ENCODE results near the gene EXOC4.
"Not testable (repeated sequence)": the region's sequence is repeated elsewhere in the genome, so short reads cannot be mapped to it uniquely, and the experiment has no call there.

Gene EXOC4

GRCh38 chr7:133857376-133858119, 604.7 kb downstream of the EXOC4 start:
- no peak for DNase-seq

GRCh38 chr7:133858311-133858710, 605.4 kb downstream of the EXOC4 start:
- no peak for DNase-seq

DNA sequence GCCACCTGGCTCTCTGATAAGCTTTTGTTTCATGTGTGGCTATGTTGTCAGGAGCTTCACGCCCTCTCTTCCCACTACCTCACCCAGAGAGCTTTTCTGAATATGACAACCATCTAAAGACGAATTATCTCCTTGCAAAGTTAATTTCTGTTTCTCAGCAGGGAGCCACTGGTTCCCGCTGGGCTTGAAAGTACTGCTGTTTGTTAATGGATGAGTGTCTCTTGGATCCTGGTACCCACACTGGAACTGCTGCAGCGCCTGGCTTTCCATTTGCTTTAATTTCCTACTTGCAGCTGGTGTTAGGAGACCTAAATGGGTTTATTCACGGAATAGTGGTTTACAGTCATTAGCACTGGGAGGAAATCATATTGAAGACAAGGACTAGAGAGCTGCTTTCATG, 606.4 kb downstream of the EXOC4 start:
- DNase-seq = no peak

DNA sequence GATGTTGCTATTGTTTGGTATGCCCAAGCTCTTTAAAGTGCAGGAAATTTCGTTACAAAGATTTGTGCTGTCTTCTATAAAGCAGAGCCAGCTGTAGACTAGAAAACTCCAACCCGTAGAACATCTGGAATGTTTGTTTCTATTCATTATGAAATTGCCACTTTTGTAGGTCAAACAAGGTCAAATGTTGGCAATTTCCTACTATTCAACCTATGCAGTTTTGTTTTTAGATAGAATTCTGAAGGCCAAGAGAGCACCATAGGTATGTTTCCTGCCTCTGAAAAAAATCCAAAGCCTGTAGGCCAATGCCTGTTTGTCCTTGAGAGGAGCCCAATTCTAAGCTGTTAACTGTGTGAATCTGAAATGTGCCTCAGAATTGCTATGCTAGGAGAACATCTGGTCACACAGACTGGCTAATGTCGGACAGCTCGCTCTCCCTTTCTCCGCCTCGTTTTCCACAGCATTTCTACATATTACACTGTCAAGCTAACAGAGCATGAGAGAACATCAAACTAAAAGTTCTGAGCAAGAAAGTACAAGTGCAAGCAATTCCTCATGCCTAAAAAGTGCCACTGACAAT, 607.1 kb downstream of the EXOC4 start:
- no peak for DNase-seq

DNA sequence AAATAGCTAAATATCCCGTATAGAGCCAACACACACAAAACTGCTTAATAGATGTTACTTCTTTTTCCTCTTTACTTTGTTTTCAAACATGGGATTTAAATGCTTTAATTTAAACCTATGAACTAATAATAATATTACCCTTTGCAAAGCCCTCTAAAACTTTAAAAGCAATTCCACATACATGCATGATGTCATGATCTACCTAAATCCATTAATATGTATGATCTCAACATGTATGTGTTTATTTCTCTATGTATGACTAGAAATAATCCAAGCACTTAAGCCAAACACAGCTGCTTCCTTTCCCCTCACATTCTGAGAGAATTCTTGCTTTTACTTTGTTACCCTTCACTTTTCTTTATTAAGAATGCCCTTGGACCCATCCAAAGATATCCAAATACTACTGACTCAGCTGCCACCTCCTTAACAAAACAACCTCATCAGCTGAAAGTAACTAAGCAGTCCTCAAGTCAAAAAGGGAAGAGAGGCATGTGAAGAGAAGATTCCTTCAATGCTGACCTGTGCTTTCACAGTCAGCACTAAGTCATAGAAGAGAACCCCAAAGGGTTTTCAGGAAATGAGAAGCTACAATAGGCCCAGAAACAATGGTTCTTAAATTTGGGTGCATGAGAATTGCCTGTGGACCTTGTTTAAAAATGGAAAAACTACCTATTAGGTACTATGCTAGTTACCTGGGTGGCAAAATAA, 607.9 kb downstream of the EXOC4 start:
- DNase-seq = no peak

- no peak for DNase-seq
These were observed 609.0 kb downstream of the EXOC4 start for GRCh38 chr7:133861876-133862275.

- no peak for DNase-seq
These were observed 610.6 kb downstream of the EXOC4 start for GRCh38 chr7:133863362-133864061.

- no peak for DNase-seq
These were observed 616.7 kb downstream of the EXOC4 start for GRCh38 chr7:133869556-133869955.

DNA sequence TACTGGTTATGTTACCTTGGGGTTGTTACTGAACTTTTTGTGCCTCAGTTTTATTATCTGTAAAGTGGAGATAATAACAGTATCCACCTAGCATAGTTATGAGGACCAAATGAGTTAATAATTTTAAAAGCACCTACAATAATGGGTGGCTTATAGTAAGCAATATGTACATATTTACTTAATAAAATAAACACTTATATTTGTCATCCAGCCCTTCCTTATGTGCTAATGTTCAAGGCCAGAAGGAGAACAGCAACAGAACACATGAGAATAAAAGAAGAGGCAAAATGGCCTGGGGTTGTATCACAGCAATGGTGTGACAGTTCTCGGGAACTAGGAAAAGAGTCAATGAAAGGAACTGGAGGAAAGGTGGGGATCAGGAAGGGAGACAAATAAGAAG, 618.9 kb downstream of the EXOC4 start:
- DNase-seq = no peak

- no peak for DNase-seq
These were observed 620.3 kb downstream of the EXOC4 start for GRCh38 chr7:133873187-133873586.

GRCh38 chr7:133873631-133874030, 620.8 kb downstream of the EXOC4 start:
- no peak for DNase-seq

DNA sequence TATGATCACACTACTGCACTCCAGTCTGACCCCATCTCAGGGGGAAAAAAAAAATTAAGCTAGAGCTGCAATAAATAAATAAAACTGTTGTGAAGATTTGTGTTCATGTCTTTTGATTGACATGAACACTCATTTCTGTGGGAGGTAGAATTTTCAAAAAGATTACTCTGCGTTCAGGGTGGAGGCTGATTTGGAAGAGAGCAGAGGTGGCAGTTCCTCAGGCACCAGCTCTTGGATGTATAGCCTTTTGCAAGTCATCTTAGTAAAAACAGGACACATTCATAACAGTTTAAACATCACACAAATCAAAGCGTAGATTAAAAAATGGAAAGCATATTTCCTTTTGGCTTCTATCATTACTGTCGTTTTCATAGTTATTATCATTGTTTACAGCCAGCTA, 630.7 kb downstream of the EXOC4 start:
- DNase-seq = no peak

DNA sequence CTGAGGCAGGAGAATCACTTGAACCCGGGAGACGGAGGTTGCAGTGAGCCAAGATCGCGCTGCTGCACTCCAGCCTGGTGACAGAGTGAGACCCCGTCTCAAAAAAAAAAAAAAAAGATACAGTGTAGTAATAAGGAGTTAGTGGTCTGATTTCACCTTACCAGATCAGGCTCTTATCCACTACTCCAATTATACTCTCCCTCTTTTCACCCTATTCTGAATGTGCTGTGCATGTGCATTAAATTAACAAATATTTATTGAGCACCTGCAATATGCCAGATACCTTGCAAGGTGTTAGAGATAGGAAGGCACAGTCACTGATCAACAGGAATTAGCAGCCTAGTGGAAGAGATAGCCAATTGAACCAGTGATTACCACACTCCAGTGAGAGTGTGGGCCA, 632.3 kb downstream of the EXOC4 start:
- no peak for DNase-seq

- no peak for DNase-seq
These were observed 633.2 kb downstream of the EXOC4 start for GRCh38 chr7:133886086-133886485.

GRCh38 chr7:133886797-133887196, 633.9 kb downstream of the EXOC4 start:
- no peak for DNase-seq

DNA sequence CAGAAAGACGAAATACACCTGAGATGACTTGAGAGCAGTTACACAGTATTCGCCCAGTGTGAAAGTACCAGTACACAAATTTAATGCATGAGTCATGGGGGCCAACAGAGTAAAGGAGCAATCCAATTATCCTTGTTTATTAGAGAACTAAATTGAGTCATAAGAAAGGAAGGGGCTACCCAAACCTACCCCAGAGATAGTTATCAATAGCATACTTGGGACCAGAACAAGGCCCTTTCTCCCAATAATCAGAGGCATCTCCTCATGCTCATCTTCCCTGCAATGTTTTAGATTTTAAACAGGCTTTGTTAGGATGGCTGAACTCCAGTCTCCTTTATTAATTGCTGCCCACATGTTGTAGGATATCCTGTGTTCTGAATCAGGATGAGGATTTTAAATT, 634.6 kb downstream of the EXOC4 start:
- no peak for DNase-seq

DNA sequence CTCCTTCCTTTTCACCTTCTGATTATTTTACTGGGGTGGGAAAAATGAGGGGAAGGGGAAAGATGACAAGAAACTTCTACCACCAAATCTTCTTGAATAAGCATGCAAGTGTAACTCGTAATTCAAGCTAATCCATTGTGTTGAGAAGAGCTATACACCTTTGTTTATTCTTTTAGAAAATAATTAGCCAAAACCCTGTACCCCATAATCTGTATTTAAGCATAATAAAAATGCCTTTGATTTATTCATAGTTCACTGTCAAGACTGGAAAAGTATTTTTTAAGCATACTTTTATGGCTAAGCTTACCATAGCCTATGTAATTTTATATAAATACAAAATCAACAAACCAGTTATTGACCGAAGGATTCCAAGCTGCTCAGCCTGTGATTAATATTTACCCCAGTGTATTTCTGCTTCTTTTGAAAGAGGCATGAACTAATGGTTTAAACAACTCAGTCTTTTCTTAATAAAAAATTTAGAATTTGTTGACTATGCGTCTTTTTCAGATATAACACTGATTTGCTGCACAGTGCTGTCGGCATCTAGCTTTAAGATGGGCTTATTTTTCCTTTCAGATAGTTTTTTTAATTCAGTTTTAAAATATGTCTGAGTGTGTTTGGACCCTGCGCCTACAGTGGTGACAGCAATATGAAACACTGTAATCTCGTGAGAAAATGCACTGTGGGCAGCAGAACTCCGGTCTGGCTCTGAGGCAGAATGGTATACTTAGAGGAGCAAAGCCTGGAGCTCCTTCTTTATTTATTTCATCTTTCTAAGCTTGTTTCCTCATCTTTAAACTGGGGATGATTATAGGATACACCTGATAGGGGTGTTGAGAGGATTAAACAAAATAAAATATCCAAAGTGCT, 635.4 kb downstream of the EXOC4 start:
- no peak for DNase-seq

DNA sequence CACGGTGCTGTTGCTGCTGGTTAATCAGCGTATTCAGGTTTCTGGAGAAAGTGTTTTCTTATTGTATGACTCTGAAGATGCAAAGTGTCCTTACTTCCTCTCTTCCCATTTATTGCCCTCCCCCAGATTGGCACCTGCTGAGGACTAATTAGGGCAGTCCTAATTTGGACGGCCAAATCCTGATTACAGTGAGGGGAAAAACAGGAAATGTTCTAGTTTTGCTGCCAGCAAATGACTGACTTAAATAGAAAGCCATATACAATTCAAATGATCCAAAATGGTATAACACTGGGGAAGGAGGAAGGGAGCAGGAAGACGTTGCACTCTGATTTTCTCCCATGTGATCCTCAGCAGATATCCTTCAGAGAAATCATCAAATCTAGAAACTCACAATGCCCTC, 651.9 kb downstream of the EXOC4 start:
- no peak for DNase-seq

- not testable (repeated sequence) for DNase-seq
These were observed 653.7 kb downstream of the EXOC4 start for GRCh38 chr7:133906553-133906952.

GRCh38 chr7:133910761-133911160, 657.9 kb downstream of the EXOC4 start:
- no peak for DNase-seq

DNA sequence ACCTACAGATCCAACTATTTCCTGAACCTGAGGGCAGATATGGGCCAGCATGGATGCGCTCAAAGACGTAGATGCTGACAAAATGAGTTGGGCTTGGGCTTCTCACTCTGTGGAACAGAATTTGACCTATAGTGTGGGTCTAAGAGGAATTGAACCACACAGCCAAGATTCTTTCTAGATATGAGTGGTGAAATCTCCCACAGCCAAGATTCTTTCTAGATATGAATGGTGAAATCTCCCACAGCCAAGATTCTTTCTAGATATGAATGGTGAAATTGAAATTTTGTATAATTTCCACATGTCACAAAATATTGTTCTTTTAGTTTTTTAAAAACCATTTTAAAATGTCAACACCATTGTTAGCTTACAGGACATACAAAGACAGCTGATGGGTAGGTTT, 658.8 kb downstream of the EXOC4 start:
- DNase-seq = no peak

DNA sequence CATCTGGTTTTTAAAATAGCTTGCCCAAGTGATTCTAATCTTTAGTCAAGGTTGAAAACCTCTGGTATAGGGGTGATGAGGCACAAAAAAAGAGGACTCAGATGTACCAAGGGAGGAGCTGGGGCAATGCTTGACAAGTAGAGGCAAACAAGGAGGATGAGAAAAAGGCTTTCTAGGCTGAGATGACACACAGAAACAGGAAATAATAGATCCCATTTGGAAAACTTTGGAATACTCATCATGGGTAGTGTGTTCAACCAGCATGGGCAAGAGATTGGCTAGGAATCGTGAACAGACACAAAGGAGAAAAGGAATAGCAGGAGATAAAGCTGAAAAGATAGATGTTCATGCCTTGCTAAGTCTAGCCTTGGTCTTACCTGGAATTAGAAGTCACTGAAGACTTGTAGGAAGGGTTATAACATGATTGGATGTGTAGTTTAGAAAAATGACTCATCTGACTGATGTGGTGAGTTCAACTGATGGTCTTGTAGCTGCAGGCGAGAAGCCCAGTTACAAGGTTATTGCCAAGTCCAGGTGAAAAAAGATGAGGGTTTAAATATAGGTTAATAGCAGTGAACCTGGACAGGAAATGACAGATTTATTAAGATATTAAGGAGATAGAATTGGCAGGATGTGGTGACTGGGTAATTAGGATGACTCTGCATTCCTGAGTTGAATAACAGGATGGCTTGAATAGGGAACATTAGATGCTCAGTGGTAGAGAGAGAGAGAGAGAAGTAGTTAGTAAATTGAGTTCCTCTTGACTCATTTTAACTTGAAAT, 660.2 kb downstream of the EXOC4 start:
- no peak for DNase-seq

All from CD4-positive, alpha-beta T cell treated with Interleukin-4 for 4 hours (primary cell).